ENCODE results near the gene CCDC92. TPM values are rescaled to one million over a fixed set of nuclear protein-coding genes. Genes with fewer than 3 reads are reported as not detected.

CCDC92 gene
- polyA plus RNA-seq, 3 donors, result 4.4 to 11.6 (median 5.5) TPM

DNA sequence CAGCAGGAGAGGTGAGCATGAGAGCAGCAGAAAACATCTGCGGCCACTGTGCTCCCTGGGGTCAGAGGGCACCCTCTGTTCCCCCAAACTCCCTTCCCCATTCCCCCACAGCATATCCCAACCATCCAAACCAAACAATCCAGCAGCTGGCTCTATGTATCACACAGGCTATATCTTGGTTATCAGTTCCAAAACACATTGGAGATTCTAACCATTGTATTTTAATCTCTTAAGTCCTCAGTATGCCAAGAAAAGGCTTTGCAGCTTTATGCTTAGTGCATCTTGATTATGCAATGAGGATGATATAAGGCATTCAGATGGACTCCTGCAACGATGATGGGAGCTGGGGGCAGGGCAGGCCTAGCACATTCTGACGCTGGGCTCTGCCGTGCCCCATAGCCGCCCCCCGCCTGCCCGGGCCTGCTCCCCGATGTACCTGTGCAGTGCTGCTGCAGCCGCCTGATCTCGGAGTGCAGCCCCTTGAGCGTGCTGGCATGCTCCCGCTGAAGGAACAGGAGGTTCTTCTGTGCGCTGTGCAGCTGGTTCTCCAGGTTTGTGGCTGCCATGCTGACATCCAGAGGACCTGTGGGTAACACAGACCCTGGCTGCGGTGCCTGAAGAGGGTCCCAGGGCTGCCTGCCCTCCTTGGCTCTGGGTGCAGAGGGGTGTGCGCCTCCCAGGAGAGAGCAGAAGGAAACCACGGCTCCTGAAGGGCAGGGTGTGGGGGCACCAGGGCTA is 29.6 kb downstream of the CCDC92 start:
- peaks cover 0 to 11% of the 10 kb centered on the region in 2 donors for H3K36me3 ChIP-seq (replicated peaks in 1 of 2; ENCODE audit: control insufficient read depth in 1 of 2, insufficient read depth in 2 of 2, low read length in 2 of 2)
- peaks cover 20 to 30% of the 10 kb centered on the region in 2 donors for H3K9me3 ChIP-seq (replicated peaks in 1 of 2; ENCODE audit: control insufficient read depth in 1 of 2, insufficient read depth in 1 of 2, low read length in 2 of 2)
- peaks cover 1 to 3% (median 2%) of the 10 kb centered on the region in 3 donors for H3K27me3 Mint-ChIP-seq (ENCODE audit: low read depth in 3 of 3)
- peaks cover 10 to 26% (median 21%) of the 10 kb centered on the region in 7 donors for H3K9me3 Mint-ChIP-seq
- intact Hi-C loops (cut with micrococcal nuclease), result no loop called here
- no peak for DNase-seq
- no peak overlapping the region for H3K4me2 ChIP-seq (replicated peaks; ENCODE audit: extremely low read depth, low read length, poor library complexity, severe bottlenecking)
- no peaks in the 10 kb centered on the region for H3K79me2 ChIP-seq (ENCODE audit: insufficient read depth, low read length)
- peaks cover 11 to 18% of the 10 kb centered on the region in 2 donors for H3K36me3 Mint-ChIP-seq
- H2AFZ ChIP-seq (ENCODE audit: insufficient read depth, low read depth, low read length, poor library complexity, severe bottlenecking), result no peak overlapping the region
- peak overlapping the region in 2 of 7 donors; percentile 15 to 89 for H3K27ac Mint-ChIP-seq
- H3K4me3 Mint-ChIP-seq, result no peak overlapping the region
- H3K4me3 ChIP-seq (replicated peaks in 1 of 3; ENCODE audit: low read depth in 2 of 3, low read length in 3 of 3), result no peak overlapping the region
- no peaks in the 10 kb centered on the region for H4K20me1 ChIP-seq (ENCODE audit: insufficient read depth, low read length)
- H3K4me1 Mint-ChIP-seq, result peaks cover 29% of the 10 kb centered on the region
- no peaks in the 10 kb centered on the region for H3K27me3 ChIP-seq (ENCODE audit: control insufficient read depth in 2 of 2, insufficient read depth in 2 of 2, low read length in 2 of 2)
- WGBS (ENCODE audit: insufficient coverage), result 93% methylated on average over 16 of the region's 16 CpGs
- H3K27ac ChIP-seq (ENCODE audit: low read depth in 1 of 2, low read length in 2 of 2), result no peak overlapping the region
- H3K4me1 ChIP-seq (ENCODE audit: control insufficient read depth in 1 of 2, insufficient read depth in 2 of 2, low read length in 2 of 2), result peaks cover 18 to 23% of the 10 kb centered on the region in 2 donors
- H3K9ac ChIP-seq (ENCODE audit: insufficient read depth, low read length, poor library complexity, severe bottlenecking), result no peak overlapping the region
- TF ChIP-seq, protein P1, sequence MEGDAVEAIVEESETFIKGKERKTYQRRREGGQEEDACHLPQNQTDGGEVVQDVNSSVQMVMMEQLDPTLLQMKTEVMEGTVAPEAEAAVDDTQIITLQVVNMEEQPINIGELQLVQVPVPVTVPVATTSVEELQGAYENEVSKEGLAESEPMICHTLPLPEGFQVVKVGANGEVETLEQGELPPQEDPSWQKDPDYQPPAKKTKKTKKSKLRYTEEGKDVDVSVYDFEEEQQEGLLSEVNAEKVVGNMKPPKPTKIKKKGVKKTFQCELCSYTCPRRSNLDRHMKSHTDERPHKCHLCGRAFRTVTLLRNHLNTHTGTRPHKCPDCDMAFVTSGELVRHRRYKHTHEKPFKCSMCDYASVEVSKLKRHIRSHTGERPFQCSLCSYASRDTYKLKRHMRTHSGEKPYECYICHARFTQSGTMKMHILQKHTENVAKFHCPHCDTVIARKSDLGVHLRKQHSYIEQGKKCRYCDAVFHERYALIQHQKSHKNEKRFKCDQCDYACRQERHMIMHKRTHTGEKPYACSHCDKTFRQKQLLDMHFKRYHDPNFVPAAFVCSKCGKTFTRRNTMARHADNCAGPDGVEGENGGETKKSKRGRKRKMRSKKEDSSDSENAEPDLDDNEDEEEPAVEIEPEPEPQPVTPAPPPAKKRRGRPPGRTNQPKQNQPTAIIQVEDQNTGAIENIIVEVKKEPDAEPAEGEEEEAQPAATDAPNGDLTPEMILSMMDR (IDR thresholded peaks at IDR 0.05), result no peak

DNA sequence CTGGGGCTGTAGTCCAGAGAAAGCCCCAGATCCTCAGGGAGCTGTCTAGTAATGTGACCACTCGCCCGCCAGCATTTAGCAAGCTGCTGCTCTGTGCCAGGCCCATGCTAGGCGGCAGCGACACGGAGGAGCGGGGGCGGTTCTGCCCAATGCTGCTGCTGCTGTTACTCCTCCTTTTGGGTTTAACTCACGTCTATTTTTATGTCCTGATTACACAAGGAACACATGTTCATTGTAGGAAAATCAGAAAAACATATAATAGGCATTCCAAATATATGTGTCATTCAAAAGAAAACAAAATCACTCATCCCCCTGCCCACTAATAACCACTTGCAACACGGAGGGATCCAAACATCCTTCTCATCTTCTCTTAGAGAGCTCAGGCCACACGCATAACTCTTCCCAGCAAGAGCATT is 30.4 kb downstream of the CCDC92 start:
- WGBS (ENCODE audit: insufficient coverage), result 98% methylated on average over 7 of the region's 10 CpGs
- Mint-ChIP-seq H3K9me3 (peaks cover 10 to 26% (median 21%) of the 10 kb centered on the region in 7 donors), H3K36me3 (peaks cover 13 to 21% of the 10 kb centered on the region in 2 donors), H3K4me3 (no peak overlapping the region), H3K4me1 (peaks cover 37% of the 10 kb centered on the region), H3K27me3 (ENCODE audit: low read depth in 3 of 3) (peaks cover 1 to 4% (median 2%) of the 10 kb centered on the region in 3 donors), H3K27ac (peak overlapping the region in 6 of 7 donors; percentile 15 to 89 (median 80))
- TF ChIP-seq, protein P1 (IDR thresholded peaks at IDR 0.05), result no peak
- H3K36me3 ChIP-seq (replicated peaks in 1 of 2; ENCODE audit: control insufficient read depth in 1 of 2, insufficient read depth in 2 of 2, low read length in 2 of 2), result peaks cover 0 to 11% of the 10 kb centered on the region in 2 donors
- H3K4me1 ChIP-seq (ENCODE audit: control insufficient read depth in 1 of 2, insufficient read depth in 2 of 2, low read length in 2 of 2), result peaks cover 26 to 30% of the 10 kb centered on the region in 2 donors
- no peak overlapping the region for H3K9ac ChIP-seq (ENCODE audit: insufficient read depth, low read length, poor library complexity, severe bottlenecking)
- H4K20me1 ChIP-seq (ENCODE audit: insufficient read depth, low read length), result no peaks in the 10 kb centered on the region
- H3K79me2 ChIP-seq (ENCODE audit: insufficient read depth, low read length), result no peaks in the 10 kb centered on the region
- peak overlapping the region; percentile 64 to 69 for H3K27ac ChIP-seq (ENCODE audit: low read depth in 1 of 2, low read length in 2 of 2)
- no peaks in the 10 kb centered on the region for H3K27me3 ChIP-seq (ENCODE audit: control insufficient read depth in 2 of 2, insufficient read depth in 2 of 2, low read length in 2 of 2)
- no peak overlapping the region for H2AFZ ChIP-seq (ENCODE audit: insufficient read depth, low read depth, low read length, poor library complexity, severe bottlenecking)
- peaks cover 20 to 30% of the 10 kb centered on the region in 2 donors for H3K9me3 ChIP-seq (replicated peaks in 1 of 2; ENCODE audit: control insufficient read depth in 1 of 2, insufficient read depth in 1 of 2, low read length in 2 of 2)
- peak overlapping the region in 1 of 3 experiments; percentile 24 for H3K4me3 ChIP-seq (replicated peaks in 1 of 3; ENCODE audit: low read depth in 2 of 3, low read length in 3 of 3)
- intact Hi-C loops (cut with micrococcal nuclease), result no loop called here
- H3K4me2 ChIP-seq (replicated peaks; ENCODE audit: extremely low read depth, low read length, poor library complexity, severe bottlenecking), result no peak overlapping the region
- no peak for DNase-seq

Measured in CD14-positive monocyte (primary cell).